Prostate gland (tissue), 2 donors: ENCODE data around the gene PCED1A.

Experiments used
- POLR2A ChIP-seq: fragments of 450-650 bp; IDR thresholded peaks from one replicate; pipeline ENCODE4 v1.6.1; 2016; ENCODE audit warnings: antibody characterized with exemption, mild to moderate bottlenecking
- POLR2AphosphoS5 ChIP-seq: sonication (generic); formaldehyde crosslinking; IDR thresholded peaks from one replicate; pipeline ENCODE4 v1.6.1; 2017; ENCODE audit warnings: antibody characterized with exemption
- TF ChIP-seq, protein P1 (sequence below), 4 experiments: fragments of 200-600 bp in 2 of 4; fragments of 450-650 bp in 2 of 4; sonication (generic) in 2 of 4; IDR thresholded peaks; 1 replicate in 3 of 4; 2 replicates in 1 of 4; pipeline ENCODE4 v1.5.1; 2016 to 2019; ENCODE audit warnings: antibody characterized with exemption in 4 of 4, mild to moderate bottlenecking in 2 of 4, moderate library complexity in 2 of 4

DNA sequence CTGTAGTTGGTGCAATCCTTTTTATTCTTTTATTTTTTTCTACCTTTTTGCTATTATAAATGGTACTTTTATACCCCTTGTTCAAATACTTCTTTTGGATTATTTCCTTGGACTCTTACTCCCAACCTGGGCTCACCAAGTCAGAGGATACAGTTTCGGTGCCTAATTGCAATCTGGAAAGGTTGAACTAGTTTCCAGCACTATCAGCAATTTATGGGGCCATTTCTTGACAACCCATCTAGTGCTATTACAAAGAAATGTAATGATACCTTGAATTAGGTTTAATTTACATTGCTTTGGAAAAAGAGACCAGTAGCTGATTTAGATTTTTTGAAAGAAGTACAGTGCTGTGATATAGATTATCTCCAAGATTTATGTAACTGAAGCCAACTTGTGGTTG, 38.1 kb upstream of the PCED1A start:
- TF ChIP-seq, protein P1, sequence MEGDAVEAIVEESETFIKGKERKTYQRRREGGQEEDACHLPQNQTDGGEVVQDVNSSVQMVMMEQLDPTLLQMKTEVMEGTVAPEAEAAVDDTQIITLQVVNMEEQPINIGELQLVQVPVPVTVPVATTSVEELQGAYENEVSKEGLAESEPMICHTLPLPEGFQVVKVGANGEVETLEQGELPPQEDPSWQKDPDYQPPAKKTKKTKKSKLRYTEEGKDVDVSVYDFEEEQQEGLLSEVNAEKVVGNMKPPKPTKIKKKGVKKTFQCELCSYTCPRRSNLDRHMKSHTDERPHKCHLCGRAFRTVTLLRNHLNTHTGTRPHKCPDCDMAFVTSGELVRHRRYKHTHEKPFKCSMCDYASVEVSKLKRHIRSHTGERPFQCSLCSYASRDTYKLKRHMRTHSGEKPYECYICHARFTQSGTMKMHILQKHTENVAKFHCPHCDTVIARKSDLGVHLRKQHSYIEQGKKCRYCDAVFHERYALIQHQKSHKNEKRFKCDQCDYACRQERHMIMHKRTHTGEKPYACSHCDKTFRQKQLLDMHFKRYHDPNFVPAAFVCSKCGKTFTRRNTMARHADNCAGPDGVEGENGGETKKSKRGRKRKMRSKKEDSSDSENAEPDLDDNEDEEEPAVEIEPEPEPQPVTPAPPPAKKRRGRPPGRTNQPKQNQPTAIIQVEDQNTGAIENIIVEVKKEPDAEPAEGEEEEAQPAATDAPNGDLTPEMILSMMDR (IDR thresholded peaks at IDR 0.05) = no peak
- TF ChIP-seq POLR2A = no peak
- no peak for TF ChIP-seq POLR2AphosphoS5
